HepG2 (cell line): ENCODE results near the gene FBLIM1. TPM values are rescaled to one million over a fixed set of nuclear protein-coding genes. Genes with fewer than 3 reads are reported as not detected.

Experiments used
- ATAC-seq: fragments of 200-7000 bp; cut with Tn5 transposase; 3 replicates; pipeline ENCODE4 v1.9.1; 2020; ENCODE audit warnings: mild to moderate bottlenecking, moderate library complexity
- BruUV-seq: library from RNA; stranded (reverse); fragments of 400-500 nt; replicated peaks from 2 replicates; lab custom pipeline; 2021; lab: Mats Ljungman, UMichigan
- CTCF ChIA-PET: fragments of 300-600 bp; formaldehyde crosslinking; extraction: SDS; loops from one replicate; lab custom pipeline; 2021; ENCODE audit warnings: low total read pairs, inconsistent platforms, low intra/inter-chr PET ratio; lab: Yijun Ruan, JAX
- POLR2A ChIA-PET: fragments of 350-600 bp; sonication (Branson Sonifier 250); formaldehyde crosslinking; loops from one replicate; lab custom pipeline; 2020; ENCODE audit warnings: antibody characterized with exemption, inconsistent platforms; lab: Yijun Ruan, JAX
- DNase-seq: peaks from one replicate; pipeline ENCODE4 v3.0.0-alpha.2; 2015; ENCODE audit warnings: low spot score
- FAIRE-seq: peaks from 3 replicates; lab custom pipeline; 2011; peaks lifted over from hg19 to GRCh38; lab: Jason Lieb, UNC
- H2AFZ ChIP-seq: one replicate; pipeline ENCODE4 v1.6.1; 2011; ENCODE audit warnings: low read length, inconsistent platforms
- H3K27ac ChIP-seq: fragments of 300-600 bp; 3 replicates; pipeline ENCODE4 v1.8.0; 2011; ENCODE audit warnings: mixed run types, mild to moderate bottlenecking, mixed read lengths, low read length, inconsistent platforms; ENCODE audit not compliant: insufficient read depth; ENCODE audit errors: extremely low read length
- H3K27me3 ChIP-seq, 2 experiments: fragments of 200-600 bp in 1 of 2; 2 replicates in 1 of 2; 3 replicates in 1 of 2; pipeline versions ENCODE4 v1.6.0 to v1.8.0; 2011; ENCODE audit warnings: low read length in 2 of 2, mild to moderate bottlenecking in 2 of 2, moderate library complexity in 2 of 2, inconsistent platforms in 1 of 2; ENCODE audit not compliant: insufficient read depth in 2 of 2, control insufficient read depth in 1 of 2
- H3K36me3 ChIP-seq, 2 experiments: fragments of 200-600 bp in 1 of 2; replicated peaks in 1 of 2; 2 replicates in 1 of 2; 3 replicates in 1 of 2; pipeline versions ENCODE4 v1.5.1 to v1.8.0; 2011; ENCODE audit warnings: low read length in 2 of 2, inconsistent platforms in 1 of 2; ENCODE audit not compliant: insufficient read depth in 2 of 2, control insufficient read depth in 1 of 2
- H3K4me1 ChIP-seq: 2 replicates; pipeline ENCODE4 v1.5.1; 2012; ENCODE audit warnings: low read length, inconsistent platforms; ENCODE audit not compliant: insufficient read depth
- H3K4me2 ChIP-seq: 2 replicates; pipeline ENCODE4 v1.6.0; 2011; ENCODE audit warnings: low read depth, low read length, inconsistent platforms
- H3K4me3 ChIP-seq, 3 experiments: fragments of 200-600 bp in 1 of 3; sonication (generic), shearing (Covaris generic) in 1 of 3; replicated peaks in 1 of 3; 2 replicates each; pipeline ENCODE4 v1.5.1; 2011 to 2016; ENCODE audit warnings: low read length in 3 of 3, inconsistent platforms in 2 of 3, low read depth in 2 of 3, mild to moderate bottlenecking in 2 of 3, control low read depth in 1 of 3, mixed read lengths in 1 of 3; ENCODE audit not compliant: insufficient read depth in 1 of 3
- H3K79me2 ChIP-seq: one replicate; pipeline ENCODE4 v1.6.1; 2011; ENCODE audit warnings: low read length, inconsistent platforms; ENCODE audit not compliant: insufficient read depth
- H3K9ac ChIP-seq: 2 replicates; pipeline ENCODE4 v1.6.0; 2011; ENCODE audit warnings: mild to moderate bottlenecking, low read depth, low read length, inconsistent platforms; ENCODE audit not compliant: insufficient read depth
- H3K9me3 ChIP-seq: 2 replicates; pipeline ENCODE4 v1.5.1; 2012; ENCODE audit warnings: mild to moderate bottlenecking, low read length
- H4K20me1 ChIP-seq: 2 replicates; pipeline ENCODE4 v1.6.0; 2011; ENCODE audit warnings: inconsistent platforms, mild to moderate bottlenecking, low read length, moderate library complexity; ENCODE audit not compliant: insufficient read depth
- FOXC1 ChIP-seq: sonication (generic); formaldehyde crosslinking; IDR thresholded peaks from 2 replicates; pipeline ENCODE4 v1.8.0; 2022; ENCODE audit warnings: mild to moderate bottlenecking, missing genetic modification reagents, borderline replicate concordance
- NPAS2 ChIP-seq: sonication (generic); formaldehyde crosslinking; IDR thresholded peaks from 2 replicates; pipeline ENCODE4 v1.8.0; 2022; ENCODE audit warnings: mild to moderate bottlenecking, missing genetic modification reagents, borderline replicate concordance
- NR2F1 ChIP-seq, 2 experiments: fragments of 450-650 bp in 1 of 2; formaldehyde crosslinking in 1 of 2; IDR thresholded peaks; 2 replicates each; pipeline versions ENCODE4 v1.5.0 to v1.6.1; 2016 to 2020; ENCODE audit warnings: mild to moderate bottlenecking in 1 of 2, missing compliant biosample characterization in 1 of 2, missing genetic modification reagents in 1 of 2, moderate library complexity in 1 of 2
- SCMH1 ChIP-seq: sonication (generic); formaldehyde crosslinking; IDR thresholded peaks from 2 replicates; pipeline ENCODE4 v1.9.0; 2021; ENCODE audit warnings: missing genetic modification reagents, mild to moderate bottlenecking, borderline replicate concordance
- SKIL ChIP-seq: sonication (generic); formaldehyde crosslinking; IDR thresholded peaks from 2 replicates; pipeline ENCODE4 v1.8.0; 2022; ENCODE audit warnings: missing genetic modification reagents, mild to moderate bottlenecking, moderate library complexity, borderline replicate concordance
- SNAPC4 ChIP-seq: sonication (generic); formaldehyde crosslinking; IDR thresholded peaks from 2 replicates; pipeline ENCODE4 v1.4.0; 2020; ENCODE audit warnings: mild to moderate bottlenecking, missing genetic modification reagents
- ZBTB33 ChIP-seq: sonication (generic); formaldehyde crosslinking; IDR thresholded peaks from 2 replicates; pipeline ENCODE4 v1.4.0; 2020; ENCODE audit warnings: missing genetic modification reagents
- ZSCAN22 ChIP-seq: sonication (generic); formaldehyde crosslinking; IDR thresholded peaks from 2 replicates; pipeline ENCODE4 v1.4.0; 2020; ENCODE audit warnings: mild to moderate bottlenecking, missing genetic modification reagents
- WGBS: methylation state at CpG from one replicate; pipeline ENCODE4 v1.1.6; 2017; ENCODE audit warnings: low lambda C conversion rate; 5-methylcytosine and 5-hydroxymethylcytosine counted together
- in situ Hi-C: cut with HindIII; loops from 2 replicates; pipeline ENCODE4 v1.10.0; 2017; ENCODE audit warnings: low pct_unique_long_range_greater_than_20kb; ENCODE audit not compliant: extremely low pct_ligation_motif_present
- intact Hi-C: fragments of 100-400 bp; cut with micrococcal nuclease; formaldehyde crosslinking; loops from one replicate; pipeline ENCODE4 v1.10.0; 2022; ENCODE audit not compliant: unreplicated experiment
- polyA plus RNA-seq, 8 experiments: library from polyadenylated mRNA; depleted of rRNA in 3 of 8; stranded (reverse) in 7 of 8; unstranded in 1 of 8; fragments of >200 nt; fragmentation: Illumina TruSeq in 4 of 8; extraction: Trizol in 4 of 8; gene quantifications; 2 replicates each; pipeline versions ENCODE4 v1.2.1 to v1.2.3, GENCODE V29; 2011 to 2016; ENCODE audit warnings: low read depth in 4 of 8, missing spikeins in 1 of 8, mixed read lengths in 1 of 8; ENCODE audit not compliant: insufficient read depth in 1 of 8
- total RNA-seq, 5 experiments: library from RNA; depleted of rRNA; stranded (reverse); fragments of >200 nt; fragmentation: Illumina TruSeq; extraction: Trizol; gene quantifications; 2 replicates each; pipeline ENCODE4 v1.2.3, GENCODE V29; 2016; ENCODE audit warnings: low read depth in 1 of 5

FBLIM1 gene
- total and polyA plus RNA-seq, 2 of the 13 experiments (the other 11 are each of a cell fraction or from before 2014, with no cell fraction given) = 10.6 to 23.0 TPM

GRCh38 chr1:15764269-15764764 is 5.7 kb downstream of the FBLIM1 start:
- no peak overlapping the region for H3K27ac ChIP-seq
- CTCF ChIA-PET = no interaction called here
- H4K20me1 ChIP-seq = no peaks in the 10 kb centered on the region
- no peak overlapping the region for H2AFZ ChIP-seq
- peaks cover 31% of the 10 kb centered on the region for H3K4me1 ChIP-seq
- DNase-seq = no peak
- no peak for FAIRE-seq
- no peak overlapping the region for H3K4me3 ChIP-seq
- peaks cover 0 to 1% of the 10 kb centered on the region in 2 experiments; a peak in 1 of 5 replicates for H3K27me3 ChIP-seq
- no peak for ATAC-seq
- 82% methylated on average over 6 of the region's 10 CpGs for WGBS
- H3K4me2 ChIP-seq = no peak overlapping the region
- POLR2A ChIA-PET = no interaction called here
- H3K9ac ChIP-seq = no peak overlapping the region
- peaks cover 2% of the 10 kb centered on the region for H3K79me2 ChIP-seq
- TF ChIP-seq SCMH1 = no peak
- TF ChIP-seq ZBTB33 (CRISPR knock-in tag) = peak; percentile 72
- TF ChIP-seq NR2F1 (CRISPR knock-in tag; IDR thresholded peaks at IDR 0.05) = no peak
- TF ChIP-seq SKIL (CRISPR knock-in tag) = no peak
- no peak for TF ChIP-seq NPAS2
- no peak for TF ChIP-seq FOXC1 (CRISPR knock-in tag)
- no peak for TF ChIP-seq SNAPC4 (CRISPR knock-in tag)
- no peak for TF ChIP-seq ZSCAN22
- TF ChIP-seq, all 625 proteins: peak for 1
- no TSS peak for BruUV-seq
- Histone ChIP-seq H3K36me3 (peaks cover 0 to 3% of the 10 kb centered on the region in 2 experiments; a peak in 2 of 5 replicates), H3K9me3 (no peaks in the 10 kb centered on the region)
- intact Hi-C loops = no loop called here
- in situ Hi-C loops = no loop called here
